Subcutaneous adipose tissue (tissue), 4 donors: Measurements from ENCODE around the gene PAX8. TPM values are rescaled to one million over a fixed set of nuclear protein-coding genes. Genes with fewer than 3 reads are reported as not detected.

Source experiments
- total RNA-seq, 4 donors: library from RNA; depleted of rRNA; stranded (reverse); fragments of >200 nt; gene quantifications; one replicate each; pipeline ENCODE4 v1.1.0, GENCODE V29; 2016
- TF ChIP-seq, protein P1 (sequence below): fragments of 450-650 bp; IDR thresholded peaks from one replicate; pipeline ENCODE4 v1.5.1; 2016; ENCODE audit warnings: low read depth, mild to moderate bottlenecking, control low read depth, antibody characterized with exemption, moderate library complexity

Gene PAX8
- total RNA-seq, 4 donors from 2014 or later = 2.8 to 10.7 (median 5.8) TPM

DNA sequence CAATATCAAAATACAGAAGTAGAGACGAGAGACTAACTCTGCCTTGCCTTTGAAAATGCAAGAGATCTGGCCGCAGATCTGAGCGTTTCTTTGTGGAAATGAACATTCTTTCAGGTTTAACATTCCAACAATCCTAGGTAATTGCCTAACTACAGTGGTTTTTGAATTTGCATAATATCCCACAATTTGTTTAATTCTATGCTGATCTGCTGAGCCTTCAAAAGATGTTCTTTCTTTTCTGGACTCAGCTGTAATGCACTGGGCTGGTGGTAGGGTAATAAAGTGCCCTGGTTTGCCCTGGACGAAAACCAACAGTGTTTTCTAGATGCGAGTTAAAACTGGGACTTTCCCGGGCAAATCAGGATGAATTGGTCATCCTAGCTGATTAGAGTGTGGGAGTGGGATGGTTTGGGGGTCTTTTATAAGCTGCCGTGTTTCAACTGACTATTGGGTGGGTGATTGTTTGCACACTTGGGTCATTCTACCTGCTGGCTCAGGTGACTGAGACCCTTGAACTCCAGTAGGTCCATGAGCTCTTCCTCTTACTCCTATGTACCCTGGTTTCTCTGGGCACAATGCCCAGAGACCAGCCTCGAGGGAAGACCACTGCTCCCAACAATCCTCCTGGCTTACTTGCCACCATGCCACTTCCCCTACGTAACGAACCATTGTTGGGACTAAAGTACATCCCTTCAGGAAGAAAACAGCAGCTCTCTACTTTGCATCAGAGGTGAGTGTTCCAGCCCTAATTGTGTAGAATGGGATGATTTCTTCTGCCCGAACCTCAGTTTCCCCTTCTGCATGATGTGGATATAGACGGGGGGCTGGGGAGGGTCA lies 3.4 kb upstream of the PAX8 start:
- TF ChIP-seq, protein P1, sequence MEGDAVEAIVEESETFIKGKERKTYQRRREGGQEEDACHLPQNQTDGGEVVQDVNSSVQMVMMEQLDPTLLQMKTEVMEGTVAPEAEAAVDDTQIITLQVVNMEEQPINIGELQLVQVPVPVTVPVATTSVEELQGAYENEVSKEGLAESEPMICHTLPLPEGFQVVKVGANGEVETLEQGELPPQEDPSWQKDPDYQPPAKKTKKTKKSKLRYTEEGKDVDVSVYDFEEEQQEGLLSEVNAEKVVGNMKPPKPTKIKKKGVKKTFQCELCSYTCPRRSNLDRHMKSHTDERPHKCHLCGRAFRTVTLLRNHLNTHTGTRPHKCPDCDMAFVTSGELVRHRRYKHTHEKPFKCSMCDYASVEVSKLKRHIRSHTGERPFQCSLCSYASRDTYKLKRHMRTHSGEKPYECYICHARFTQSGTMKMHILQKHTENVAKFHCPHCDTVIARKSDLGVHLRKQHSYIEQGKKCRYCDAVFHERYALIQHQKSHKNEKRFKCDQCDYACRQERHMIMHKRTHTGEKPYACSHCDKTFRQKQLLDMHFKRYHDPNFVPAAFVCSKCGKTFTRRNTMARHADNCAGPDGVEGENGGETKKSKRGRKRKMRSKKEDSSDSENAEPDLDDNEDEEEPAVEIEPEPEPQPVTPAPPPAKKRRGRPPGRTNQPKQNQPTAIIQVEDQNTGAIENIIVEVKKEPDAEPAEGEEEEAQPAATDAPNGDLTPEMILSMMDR = no peak

DNA sequence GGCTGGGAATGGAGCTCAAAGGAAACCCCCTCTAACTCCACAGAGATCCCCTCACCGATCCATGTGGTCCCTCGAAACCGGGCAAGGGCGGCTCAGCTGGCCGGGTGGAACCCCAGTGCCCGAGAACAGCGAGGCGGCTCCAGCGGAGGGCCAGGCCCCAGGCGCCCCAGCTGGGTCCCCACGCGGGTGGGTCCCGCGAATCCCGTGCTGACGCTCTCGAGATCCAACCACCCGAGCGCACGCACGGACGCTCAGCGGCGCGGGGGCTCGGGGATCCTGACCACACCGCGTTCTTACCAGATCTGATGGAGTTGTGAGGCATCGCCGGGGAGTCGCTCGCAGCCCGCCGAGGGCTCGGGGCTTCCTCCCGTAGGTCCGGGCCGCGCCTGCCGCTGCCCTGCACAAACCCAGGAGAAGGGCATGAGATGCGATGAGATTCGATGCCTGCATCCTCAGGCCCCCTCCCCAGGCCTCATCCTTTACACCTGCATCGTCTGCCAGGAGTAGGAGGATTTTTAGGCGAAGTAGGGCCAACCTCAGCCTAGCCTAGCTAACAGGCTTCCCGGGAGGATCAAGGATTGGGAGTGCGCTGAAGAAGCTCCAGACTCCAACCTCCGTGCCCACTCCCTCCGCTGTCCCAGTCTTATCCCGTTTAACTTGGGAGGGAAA lies 514 bp downstream of the PAX8 start:
- TF ChIP-seq, protein P1 = no peak

DNA sequence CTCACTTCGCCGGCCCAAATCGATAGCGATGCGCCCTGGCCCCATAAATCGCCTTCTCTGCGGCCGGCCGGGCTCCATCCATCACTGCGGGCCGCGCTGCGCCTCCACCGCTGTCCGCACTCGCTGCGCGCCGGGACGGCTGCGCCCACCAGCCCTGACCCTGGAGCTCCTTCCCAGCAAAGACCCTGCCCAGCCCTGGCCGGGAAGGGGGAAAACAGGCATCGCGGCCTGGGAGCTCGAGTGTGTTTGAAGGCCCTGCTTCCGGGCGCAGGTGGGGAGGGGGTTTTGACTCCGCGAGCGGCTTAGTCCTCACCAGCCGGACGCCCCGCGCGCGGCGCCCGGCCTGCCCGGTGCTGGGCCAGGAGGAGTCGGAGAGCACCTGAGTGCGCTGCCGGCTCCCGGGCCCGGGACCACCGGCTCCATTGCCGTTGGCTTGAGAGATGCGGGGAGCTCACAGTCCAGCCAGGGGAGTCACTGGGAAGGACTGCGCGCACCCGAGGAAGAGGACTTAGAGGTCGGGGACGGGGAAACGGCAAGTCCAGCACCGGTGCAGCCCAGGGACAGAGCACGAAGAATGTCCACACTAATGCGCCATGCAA lies 1.1 kb downstream of the PAX8 start:
- TF ChIP-seq, protein P1 = no peak

DNA sequence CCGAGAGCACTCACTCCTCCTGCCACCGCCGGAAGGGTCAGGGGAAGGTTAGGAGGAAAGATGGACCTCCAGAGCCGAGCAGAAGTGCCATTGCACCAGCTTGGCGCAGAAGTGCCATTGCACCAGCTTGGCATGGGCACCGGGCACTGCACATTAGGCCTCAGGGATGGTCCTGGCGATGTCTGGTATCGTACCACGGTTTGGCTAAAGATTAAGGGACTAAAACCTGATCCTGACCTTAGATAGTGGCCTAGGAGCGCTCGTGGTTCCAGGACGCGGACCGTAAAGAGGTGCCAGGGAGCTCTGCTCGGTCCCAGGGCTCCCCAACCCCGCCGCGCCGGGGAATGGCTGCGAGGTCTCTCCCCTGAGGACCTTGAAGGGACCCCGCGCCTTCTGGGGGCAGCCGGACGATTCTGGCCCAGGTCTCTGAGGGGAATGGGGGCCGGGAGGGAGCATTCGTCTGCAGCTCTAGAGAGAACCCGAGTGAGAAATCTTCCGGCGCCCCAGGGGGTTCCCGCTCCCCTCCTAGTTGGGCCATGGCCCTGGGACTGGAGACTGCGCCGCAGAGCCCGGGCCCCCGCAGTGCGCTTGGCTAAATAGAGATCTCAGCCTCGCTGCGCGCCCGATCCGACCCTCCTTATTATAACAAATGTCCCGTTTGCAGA lies 1.8 kb downstream of the PAX8 start:
- TF ChIP-seq, protein P1 = no peak

DNA sequence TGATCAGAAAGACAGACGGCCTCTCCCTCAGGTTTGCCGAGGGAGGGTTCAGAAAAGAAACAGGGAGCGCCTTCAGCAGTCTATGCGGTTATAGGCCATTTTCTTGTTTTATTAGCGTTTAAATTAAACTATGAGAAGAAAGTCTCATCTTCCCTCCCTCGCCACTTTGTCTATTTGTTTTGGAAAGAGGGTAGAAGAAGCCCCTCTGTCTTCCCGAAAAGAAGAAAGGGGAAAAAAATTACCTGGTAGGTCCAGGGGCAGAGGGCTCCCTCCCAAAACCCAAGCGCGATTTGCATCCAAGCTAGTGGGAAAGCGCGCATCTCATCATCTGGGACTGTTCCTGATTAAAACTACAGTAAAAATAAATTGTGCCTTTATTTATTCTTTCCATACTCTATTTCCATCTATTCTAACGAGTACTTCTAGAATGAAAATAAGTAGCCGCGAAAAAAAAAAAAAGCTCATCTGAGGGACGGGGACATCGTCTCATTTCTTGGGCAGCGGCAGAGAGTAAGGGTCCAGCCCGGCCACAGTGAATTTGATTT lies 2.4 kb downstream of the PAX8 start:
- TF ChIP-seq, protein P1 = no peak

DNA sequence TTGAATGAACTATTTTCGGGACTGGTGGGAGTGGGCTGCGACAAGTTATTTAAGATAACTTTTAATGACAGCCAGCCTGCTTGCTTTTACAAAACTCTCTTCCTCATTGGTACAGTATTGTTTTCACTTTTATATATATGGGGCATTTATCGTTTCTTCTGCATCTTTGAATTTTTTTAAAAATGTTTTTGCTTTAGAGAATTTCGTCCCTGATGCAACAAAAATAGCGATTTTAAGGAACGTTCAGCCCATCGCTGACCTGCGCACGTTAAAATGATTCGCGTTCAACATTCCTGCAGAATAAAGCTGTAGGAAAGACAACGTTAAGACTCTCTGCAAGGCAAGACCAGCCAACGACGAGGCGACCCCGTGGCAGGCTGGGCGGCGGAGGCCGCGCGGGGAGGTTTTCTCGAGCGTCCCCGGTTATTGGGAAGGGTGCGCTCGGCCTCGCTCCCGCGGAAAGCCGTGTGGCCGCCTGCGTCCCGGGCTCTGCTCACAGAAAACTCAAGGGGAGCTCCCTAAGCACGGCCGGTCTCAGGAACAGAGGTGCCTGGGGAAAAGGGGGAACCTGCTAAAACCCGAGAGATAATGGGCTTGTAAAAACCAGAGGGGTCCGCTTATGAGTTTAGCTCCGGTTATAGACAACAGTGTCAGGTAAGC lies 3.0 kb downstream of the PAX8 start:
- TF ChIP-seq, protein P1 = no peak
